Astrocyte of the spinal cord (primary cell): ENCODE results near the gene LRRC75B.

Source experiments
- DNase-seq: peaks from one replicate; pipeline ENCODE4 v3.0.0; 2011; ENCODE audit warnings: low read depth, low spot score
- H3K4me3 ChIP-seq: 2 replicates; pipeline ENCODE4 v1.5.1; 2011; ENCODE audit warnings: low read depth, mild to moderate bottlenecking, low read length, moderate library complexity
- CTCF ChIP-seq: IDR thresholded peaks from 2 replicates; pipeline ENCODE4 v1.5.1; 2012; ENCODE audit warnings: low read depth, mild to moderate bottlenecking, low read length, inconsistent platforms
- in situ Hi-C: cut with HindIII; loops from 2 replicates; pipeline ENCODE4 v1.10.0; 2017; ENCODE audit warnings: low sequenced_read_pairs

Gene LRRC75B

GRCh38 chr22:24592058-24592850, 619 bp downstream of the LRRC75B start:
- peak overlapping the region; percentile 52 for H3K4me3 ChIP-seq
- TF ChIP-seq CTCF: no peak
- in situ Hi-C loops: no loop called here
- DNase-seq: no peak

DNA sequence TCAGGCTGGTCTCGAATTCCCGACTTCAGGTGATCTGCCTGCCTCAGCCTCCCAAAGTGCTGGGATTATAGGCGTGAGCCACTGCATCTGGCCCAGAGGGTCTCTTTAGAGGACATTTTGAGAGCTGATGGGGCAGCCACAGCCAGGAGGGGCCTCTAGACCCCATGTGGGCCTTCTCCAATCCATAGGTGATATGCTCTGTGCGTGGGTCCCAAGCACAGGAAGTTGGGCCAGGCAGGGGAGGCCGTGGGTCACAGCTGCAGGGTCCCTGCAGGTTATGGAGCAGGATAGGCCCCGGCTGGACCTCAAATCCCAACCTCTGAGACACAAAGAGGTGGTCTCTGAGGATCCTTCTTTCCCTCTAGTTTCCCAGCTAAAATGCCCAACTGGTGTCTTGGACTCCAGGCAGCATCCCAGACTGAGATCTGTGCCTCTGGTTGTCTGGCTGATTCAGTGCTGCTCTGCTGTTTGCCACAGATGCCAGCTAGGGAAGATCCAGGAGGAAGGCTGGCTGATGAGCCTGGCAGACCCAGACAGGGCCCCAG, 1.5 kb downstream of the LRRC75B start:
- no peak for DNase-seq
- TF ChIP-seq CTCF: no peak
- in situ Hi-C loops: no loop called here
- H3K4me3 ChIP-seq: no peak overlapping the region

GRCh38 chr22:24590596-24591173, 2.2 kb downstream of the LRRC75B start:
- in situ Hi-C loops: no loop called here
- no peak for DNase-seq
- TF ChIP-seq CTCF: no peak
- no peak overlapping the region for H3K4me3 ChIP-seq

GRCh38 chr22:24589518-24590030, 3.3 kb downstream of the LRRC75B start:
- TF ChIP-seq CTCF: no peak
- H3K4me3 ChIP-seq: no peak overlapping the region
- in situ Hi-C loops: no loop called here
- no peak for DNase-seq

DNA sequence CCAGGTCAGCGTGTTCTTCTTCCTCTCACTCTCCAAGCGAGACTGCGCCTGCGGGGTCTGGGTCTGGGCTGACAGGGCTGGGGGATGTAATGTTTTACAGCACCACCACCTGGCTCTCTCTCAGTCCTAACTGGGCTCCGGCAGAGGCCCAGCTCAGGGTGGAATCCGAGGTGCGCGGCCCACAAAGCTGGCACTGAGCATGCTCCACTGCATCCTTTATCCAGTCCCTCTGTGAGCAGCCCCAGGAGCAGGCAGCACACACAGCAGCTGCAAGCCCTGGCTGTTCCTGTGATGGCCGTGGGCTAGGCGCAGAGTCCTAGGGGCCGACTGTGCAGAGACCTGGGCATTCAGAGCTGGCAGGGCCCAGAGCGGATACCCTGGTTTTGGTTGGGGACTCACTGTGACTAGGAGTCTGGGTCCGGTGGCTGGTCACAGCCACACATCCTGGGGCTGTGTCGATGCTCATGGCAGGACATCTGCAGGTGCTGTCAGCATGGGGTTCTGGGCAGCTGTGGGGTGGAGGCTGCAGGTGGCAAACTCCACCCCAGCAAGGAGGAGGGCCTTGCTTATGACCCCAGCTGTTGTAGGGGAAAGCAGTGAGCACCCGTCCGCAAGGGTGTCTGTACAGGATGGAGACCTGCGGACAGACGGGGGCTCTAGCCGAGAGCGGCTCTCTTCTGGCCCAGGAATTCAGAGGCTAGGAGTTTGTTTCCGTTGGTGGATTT, 4.0 kb downstream of the LRRC75B start:
- in situ Hi-C loops: no loop called here
- H3K4me3 ChIP-seq: no peak overlapping the region

More for the DNA sequence above, 4.0 kb downstream of the LRRC75B start:
- TF ChIP-seq CTCF: no peak
- no peak for DNase-seq
